OCI-M1 (cell line): ENCODE data around the gene DMTF1.
"Not testable (repeated sequence)": the region's sequence is repeated elsewhere in the genome, so short reads cannot be mapped to it uniquely, and the experiment has no call there.

Experiments used
- DNase-seq: peaks from one replicate; lab custom pipeline; 2025; lab: John Stamatoyannopoulos, UW

The DMTF1 gene

GRCh38 chr7:87152112-87152896 is at the start of gene DMTF1:
Gene DMTF1 (plus strand): TSS chr7:87152453. CDS start chr7:87164942, 12,489 bp downstream.
- peak; percentile 98 for DNase-seq

GRCh38 chr7:87105401-87105800 is 46.9 kb upstream of the DMTF1 start:
- no peak for DNase-seq

- DNase-seq: peak; percentile 60
These were observed 45.2 kb upstream of the DMTF1 start for GRCh38 chr7:87106974-87107612.

GRCh38 chr7:87107949-87108776 is 44.1 kb upstream of the DMTF1 start:
- DNase-seq: peak; percentile 73

GRCh38 chr7:87110778-87111177 is 41.5 kb upstream of the DMTF1 start:
- peak; percentile 68 for DNase-seq

- DNase-seq: peak; percentile 53
These were observed 40.4 kb upstream of the DMTF1 start for GRCh38 chr7:87111877-87112276.

GRCh38 chr7:87113077-87113476 is 39.2 kb upstream of the DMTF1 start:
- DNase-seq: no peak

- DNase-seq: not testable (repeated sequence)
These were observed 38.3 kb upstream of the DMTF1 start for GRCh38 chr7:87113904-87114303.

GRCh38 chr7:87115772-87116171 is 36.5 kb upstream of the DMTF1 start:
- DNase-seq: not testable (repeated sequence)

- no peak for DNase-seq
These were observed 35.9 kb upstream of the DMTF1 start for GRCh38 chr7:87116315-87116714.

GRCh38 chr7:87119581-87119980 is 32.7 kb upstream of the DMTF1 start:
- no peak for DNase-seq

GRCh38 chr7:87123105-87123504 is 29.1 kb upstream of the DMTF1 start:
- no peak for DNase-seq

- DNase-seq: no peak
These were observed 25.2 kb upstream of the DMTF1 start for GRCh38 chr7:87127019-87127418.

GRCh38 chr7:87128861-87129267 is 23.4 kb upstream of the DMTF1 start:
- DNase-seq: no peak

GRCh38 chr7:87129332-87129731 is 22.9 kb upstream of the DMTF1 start:
- no peak for DNase-seq

- DNase-seq: no peak
These were observed 22.4 kb upstream of the DMTF1 start for GRCh38 chr7:87129848-87130247.

- DNase-seq: no peak
These were observed 20.5 kb upstream of the DMTF1 start for GRCh38 chr7:87131771-87132170.

GRCh38 chr7:87137271-87137670 is 15.0 kb upstream of the DMTF1 start:
- DNase-seq: no peak

- DNase-seq: peak; percentile 40
These were observed 12.7 kb upstream of the DMTF1 start for GRCh38 chr7:87139514-87139913.

- DNase-seq: peak; percentile 85
These were observed 11.9 kb upstream of the DMTF1 start for GRCh38 chr7:87140271-87140748.

GRCh38 chr7:87144173-87144657 is 8.0 kb upstream of the DMTF1 start:
- DNase-seq: peak; percentile 57

- no peak for DNase-seq
These were observed 5.4 kb upstream of the DMTF1 start for GRCh38 chr7:87146740-87147386.
